IPS-18a (cell line): ENCODE measurements around the gene CAMK2B.

ENCODE experiments used
- H3K27ac ChIP-seq: one replicate; pipeline ENCODE4 v1.5.1; 2013; ENCODE audit warnings: low read length
- H3K27me3 ChIP-seq: one replicate; pipeline ENCODE4 v1.6.1; 2013; ENCODE audit warnings: mild to moderate bottlenecking, low read length; ENCODE audit not compliant: control insufficient read depth, insufficient read depth
- H3K36me3 ChIP-seq: one replicate; pipeline ENCODE4 v1.6.1; 2013; ENCODE audit warnings: low read depth, low read length; ENCODE audit not compliant: control insufficient read depth
- H3K4me1 ChIP-seq: one replicate; pipeline ENCODE4 v1.6.1; 2013; ENCODE audit warnings: low read depth, low read length; ENCODE audit not compliant: control insufficient read depth
- H3K4me3 ChIP-seq: one replicate; pipeline ENCODE4 v1.5.1; 2013; ENCODE audit warnings: low read length
- H3K9ac ChIP-seq: one replicate; pipeline ENCODE4 v1.6.1; 2013; ENCODE audit warnings: mild to moderate bottlenecking, low read length, moderate library complexity
- H3K9me3 ChIP-seq: one replicate; pipeline ENCODE4 v1.6.1; 2013; ENCODE audit warnings: low read depth, low read length; ENCODE audit not compliant: control insufficient read depth

Gene CAMK2B

DNA sequence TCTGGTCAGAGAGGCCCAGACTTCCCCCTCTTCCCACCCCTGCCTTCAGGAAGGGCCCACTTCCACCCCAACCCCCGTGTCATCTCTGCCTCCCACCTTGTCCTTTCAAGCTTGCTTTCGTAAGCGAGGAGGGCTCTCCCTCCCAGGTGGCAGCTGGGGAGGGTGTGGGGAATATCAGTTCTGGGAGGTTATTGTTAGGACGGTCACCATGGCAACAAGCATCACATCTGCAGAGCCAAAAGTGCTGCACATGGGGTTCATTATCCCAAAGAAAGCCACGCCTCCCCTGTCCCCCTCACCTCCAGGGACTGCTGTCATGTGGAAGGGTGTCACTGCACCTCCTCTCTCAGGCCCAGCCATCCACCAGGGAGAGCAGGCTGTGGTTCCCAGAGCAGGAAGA lies 2.6 kb upstream of the CAMK2B start:
- no peak overlapping the region for H3K9ac ChIP-seq
- H3K4me3 ChIP-seq = no peak overlapping the region
- H3K36me3 ChIP-seq = no peaks in the 10 kb centered on the region
- H3K9me3 ChIP-seq = no peaks in the 10 kb centered on the region
- peaks cover 44% of the 10 kb centered on the region for H3K27me3 ChIP-seq
- H3K4me1 ChIP-seq = no peaks in the 10 kb centered on the region
- no peak overlapping the region for H3K27ac ChIP-seq

DNA sequence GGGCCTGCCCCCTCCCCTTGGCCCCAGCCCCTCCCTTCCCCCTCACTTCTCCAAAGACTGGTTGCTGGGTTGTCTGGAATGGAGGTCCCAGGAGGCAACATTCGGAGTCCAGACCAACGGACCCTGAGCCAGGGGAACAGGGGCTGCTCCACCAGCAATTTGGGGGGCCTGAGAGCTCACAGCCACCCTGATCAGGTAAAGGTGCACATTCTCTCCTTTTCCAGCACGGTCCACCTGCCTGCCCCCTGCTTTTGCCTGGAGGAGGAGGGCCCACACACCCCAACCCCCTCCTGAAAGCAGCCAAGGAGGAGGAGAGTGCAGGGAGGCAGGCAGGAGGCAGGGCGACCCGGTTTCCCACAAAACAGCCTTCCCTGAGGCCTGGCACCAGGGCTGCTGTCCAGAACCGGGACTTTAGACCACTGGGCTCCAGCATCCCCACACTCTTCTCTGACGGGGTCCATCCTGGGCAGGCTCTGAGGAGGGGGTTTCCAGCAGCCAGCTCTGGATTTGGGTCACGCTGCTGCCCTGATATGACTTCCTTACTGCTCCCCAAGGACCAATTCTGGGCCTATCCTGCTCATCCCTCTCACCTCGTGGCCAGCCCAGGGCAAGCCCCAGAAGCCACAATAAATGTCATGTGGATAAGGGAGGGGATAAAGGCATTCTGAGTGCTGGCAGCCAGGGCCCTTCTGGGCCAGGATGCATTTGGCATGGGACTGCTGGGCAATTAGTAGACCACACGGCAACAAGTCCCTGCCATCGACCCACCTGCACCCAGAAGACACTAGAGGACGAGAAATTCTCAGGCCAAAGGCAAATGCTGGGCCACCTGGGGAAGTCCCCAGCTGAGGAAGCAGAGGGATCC lies 1.1 kb upstream of the CAMK2B start:
- no peak overlapping the region for H3K4me3 ChIP-seq

DNA sequence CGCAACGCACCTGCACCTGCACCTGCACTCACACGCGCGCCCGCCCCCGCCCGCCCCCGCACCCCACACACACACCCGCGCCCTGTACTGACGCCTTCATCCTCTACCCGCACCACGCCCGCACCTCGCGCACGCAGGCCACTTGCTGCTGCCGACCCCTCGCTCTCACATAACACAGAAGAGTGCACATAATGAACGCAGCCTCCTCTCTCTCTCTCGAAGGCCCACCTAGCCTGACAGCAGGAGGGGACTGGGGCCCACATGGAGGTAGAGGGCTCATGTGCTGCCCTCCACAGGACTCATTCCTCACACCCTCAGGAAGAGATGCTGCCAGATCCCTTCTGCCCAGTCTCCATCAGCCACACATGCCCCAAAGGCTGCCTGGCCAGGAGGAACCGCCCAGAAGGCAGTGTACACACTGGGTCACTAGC lies 432 bp upstream of the CAMK2B start:
- peaks cover 53% of the 10 kb centered on the region for H3K27me3 ChIP-seq
- H3K9ac ChIP-seq = no peak overlapping the region
- H3K36me3 ChIP-seq = no peaks in the 10 kb centered on the region
- H3K9me3 ChIP-seq = no peaks in the 10 kb centered on the region
- H3K4me1 ChIP-seq = no peaks in the 10 kb centered on the region
- no peak overlapping the region for H3K27ac ChIP-seq
- no peak overlapping the region for H3K4me3 ChIP-seq

More for the DNA sequence above, 1.1 kb upstream of the CAMK2B start:
- no peak overlapping the region for H3K27ac ChIP-seq
- H3K36me3 ChIP-seq = no peaks in the 10 kb centered on the region
- no peaks in the 10 kb centered on the region for H3K4me1 ChIP-seq
- peaks cover 53% of the 10 kb centered on the region for H3K27me3 ChIP-seq
- H3K9me3 ChIP-seq = no peaks in the 10 kb centered on the region
- H3K9ac ChIP-seq = no peak overlapping the region

DNA sequence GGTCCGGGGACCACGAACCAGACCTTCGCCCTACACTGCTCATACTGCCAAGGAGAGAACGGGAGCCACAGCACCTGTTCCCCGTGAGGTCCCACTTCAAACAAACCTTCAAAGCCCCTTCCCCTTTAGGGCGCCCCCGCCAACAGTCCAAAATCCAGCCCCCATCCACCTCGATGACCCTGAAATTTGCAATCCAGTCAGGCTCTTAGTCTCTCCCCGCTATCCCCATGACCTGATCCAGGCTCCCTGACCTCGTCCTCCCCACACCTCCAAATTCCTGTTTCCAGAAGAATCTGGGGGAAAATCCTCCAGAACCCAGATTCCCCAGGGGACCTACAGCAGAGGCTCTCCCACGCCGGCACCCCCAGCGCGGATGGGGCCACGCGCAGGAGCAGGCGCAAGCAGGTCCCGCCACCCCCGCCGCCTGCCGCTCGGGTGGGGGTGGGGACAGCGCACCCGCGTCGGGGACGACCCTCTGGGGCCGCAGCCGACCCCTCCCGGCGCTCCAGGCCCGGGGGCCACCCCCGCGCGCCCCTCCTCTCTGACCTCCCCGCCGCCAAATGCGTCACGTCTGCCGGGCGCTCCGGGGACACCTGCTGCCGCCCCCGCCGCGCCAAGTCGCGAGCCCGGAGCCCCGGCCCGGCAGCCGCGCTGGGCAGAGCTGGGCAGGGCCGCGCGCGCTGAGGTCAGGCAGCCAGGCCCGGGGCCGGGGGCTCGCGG lies 753 bp downstream of the CAMK2B start:
- Histone ChIP-seq H3K36me3 (no peaks in the 10 kb centered on the region), H3K9ac (no peak overlapping the region), H3K9me3 (no peaks in the 10 kb centered on the region), H3K27me3 (peaks cover 53% of the 10 kb centered on the region), H3K4me1 (no peaks in the 10 kb centered on the region), H3K27ac (no peak overlapping the region), H3K4me3 (peak overlapping the region; percentile 25)

DNA sequence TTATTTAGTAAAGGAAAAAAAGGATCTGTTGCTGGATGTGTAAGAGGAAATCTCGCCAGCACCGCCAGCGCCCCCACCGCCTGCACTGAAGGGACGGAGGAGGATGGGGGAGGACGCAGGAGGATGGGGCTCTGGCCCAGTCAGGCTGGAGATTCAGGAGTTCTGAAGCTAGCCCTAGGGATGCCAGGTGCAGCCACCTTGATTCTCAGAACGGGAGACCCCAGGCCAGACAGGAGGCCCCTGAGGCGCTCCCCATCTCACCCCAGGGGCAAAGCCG lies 1.3 kb downstream of the CAMK2B start:
- peak overlapping the region; percentile 25 for H3K4me3 ChIP-seq
- H3K27ac ChIP-seq = no peak overlapping the region
- no peaks in the 10 kb centered on the region for H3K9me3 ChIP-seq
- H3K27me3 ChIP-seq = peaks cover 53% of the 10 kb centered on the region
- H3K4me1 ChIP-seq = no peaks in the 10 kb centered on the region
- H3K36me3 ChIP-seq = no peaks in the 10 kb centered on the region
- no peak overlapping the region for H3K9ac ChIP-seq

DNA sequence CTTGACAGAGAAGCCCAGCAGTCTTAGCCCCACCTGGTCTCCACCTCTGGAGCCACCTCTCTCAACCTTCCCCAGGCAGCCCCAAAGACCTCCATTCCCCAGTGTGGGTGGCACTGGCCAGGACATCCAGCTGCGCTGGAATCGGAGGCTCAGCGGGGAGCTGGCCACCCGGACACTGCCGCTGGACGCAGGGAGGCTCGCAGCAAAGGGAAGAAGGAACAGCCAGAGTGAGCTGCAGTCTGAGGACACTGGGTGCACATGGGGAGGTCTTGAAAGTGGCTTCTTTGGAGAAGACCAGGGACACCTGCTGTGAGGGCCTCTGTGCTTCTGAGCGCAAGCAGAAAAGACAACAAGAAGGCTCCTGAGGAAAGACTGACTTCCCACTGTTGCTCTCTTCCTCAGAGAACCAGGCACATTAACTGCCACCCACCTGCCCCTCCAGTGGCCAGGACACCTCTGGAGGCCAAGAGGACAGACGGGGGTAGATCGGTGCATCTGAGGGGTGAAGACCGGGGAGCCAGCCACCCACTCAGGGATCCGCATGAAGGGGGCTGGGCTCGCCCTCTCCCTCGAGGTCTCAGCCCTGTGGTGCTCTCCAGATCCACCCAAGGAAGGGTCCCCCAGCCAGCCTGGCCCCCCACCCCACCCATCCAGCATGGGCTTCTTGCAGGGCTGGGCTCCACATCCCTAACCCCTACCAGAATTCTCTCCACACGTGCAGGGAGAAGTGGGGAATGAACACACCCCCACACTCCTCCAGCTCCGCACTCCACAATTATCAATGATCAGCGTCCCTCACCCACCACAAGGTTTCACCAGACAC lies 1.8 kb downstream of the CAMK2B start:
- H3K9me3 ChIP-seq = no peaks in the 10 kb centered on the region
- H3K27ac ChIP-seq = no peak overlapping the region
- no peaks in the 10 kb centered on the region for H3K4me1 ChIP-seq
- no peak overlapping the region for H3K9ac ChIP-seq
- H3K36me3 ChIP-seq = no peaks in the 10 kb centered on the region
- H3K4me3 ChIP-seq = no peak overlapping the region
- H3K27me3 ChIP-seq = peaks cover 53% of the 10 kb centered on the region

DNA sequence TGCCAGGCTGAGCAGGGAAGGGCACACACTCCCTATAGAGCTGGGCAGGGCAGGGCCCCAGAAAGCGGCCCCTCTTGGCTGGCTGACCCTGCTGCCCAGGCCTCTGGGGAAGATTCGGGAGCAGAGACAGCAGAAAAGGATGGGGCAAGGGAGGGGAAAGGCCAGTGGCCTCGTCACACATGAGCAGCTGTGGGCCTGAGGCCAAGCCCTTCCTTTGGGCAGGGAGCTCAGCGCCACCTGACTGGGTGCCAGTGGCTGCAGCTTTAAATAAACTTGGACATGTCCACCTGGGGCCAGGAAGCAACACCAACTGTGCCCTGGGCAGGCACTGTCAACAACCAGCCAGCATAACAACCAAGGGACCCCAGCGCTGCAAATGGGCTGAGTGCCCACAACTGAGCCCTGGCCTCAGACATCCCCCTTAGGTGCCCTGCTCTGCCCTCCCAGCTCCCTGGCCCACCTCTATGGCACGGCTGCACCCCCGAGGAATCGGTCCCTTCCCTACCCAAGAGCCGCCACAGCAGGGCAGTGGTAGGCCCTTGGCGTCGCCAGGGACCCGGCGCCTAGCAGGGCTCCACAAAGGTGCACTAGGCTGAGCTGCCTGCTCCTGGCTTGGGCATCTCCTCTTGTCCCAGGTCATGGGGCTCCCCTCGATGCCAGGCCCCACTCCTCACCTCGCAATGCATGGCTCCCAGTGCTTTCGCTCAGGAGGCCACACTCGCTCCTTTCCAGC lies 2.6 kb downstream of the CAMK2B start:
- Histone ChIP-seq H3K4me3 (no peak overlapping the region), H3K27ac (no peak overlapping the region), H3K27me3 (peaks cover 51% of the 10 kb centered on the region), H3K9me3 (no peaks in the 10 kb centered on the region), H3K36me3 (no peaks in the 10 kb centered on the region), H3K4me1 (no peaks in the 10 kb centered on the region), H3K9ac (no peak overlapping the region)

DNA sequence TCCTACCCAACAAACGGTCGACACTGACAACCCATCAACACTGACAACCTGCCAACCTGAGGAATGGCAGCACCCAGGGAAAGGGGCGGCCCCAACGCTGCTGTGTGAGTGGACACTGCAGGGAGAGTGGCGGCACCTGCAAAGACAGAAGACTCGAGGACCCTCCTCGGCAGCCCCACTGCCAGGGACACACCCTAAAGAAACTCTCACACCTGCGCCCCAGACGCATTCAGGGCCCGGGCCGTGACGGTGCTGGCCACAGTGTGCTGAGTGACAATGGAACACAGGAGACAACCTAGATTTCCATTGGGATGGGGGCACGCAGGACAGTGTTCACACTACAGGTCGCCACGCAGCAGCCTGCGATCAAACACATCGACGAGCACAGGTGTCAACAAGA lies 3.6 kb downstream of the CAMK2B start:
- Histone ChIP-seq H3K27me3 (peaks cover 41% of the 10 kb centered on the region), H3K9me3 (no peaks in the 10 kb centered on the region), H3K9ac (no peak overlapping the region), H3K4me3 (no peak overlapping the region), H3K36me3 (no peaks in the 10 kb centered on the region), H3K4me1 (no peaks in the 10 kb centered on the region), H3K27ac (no peak overlapping the region)

DNA sequence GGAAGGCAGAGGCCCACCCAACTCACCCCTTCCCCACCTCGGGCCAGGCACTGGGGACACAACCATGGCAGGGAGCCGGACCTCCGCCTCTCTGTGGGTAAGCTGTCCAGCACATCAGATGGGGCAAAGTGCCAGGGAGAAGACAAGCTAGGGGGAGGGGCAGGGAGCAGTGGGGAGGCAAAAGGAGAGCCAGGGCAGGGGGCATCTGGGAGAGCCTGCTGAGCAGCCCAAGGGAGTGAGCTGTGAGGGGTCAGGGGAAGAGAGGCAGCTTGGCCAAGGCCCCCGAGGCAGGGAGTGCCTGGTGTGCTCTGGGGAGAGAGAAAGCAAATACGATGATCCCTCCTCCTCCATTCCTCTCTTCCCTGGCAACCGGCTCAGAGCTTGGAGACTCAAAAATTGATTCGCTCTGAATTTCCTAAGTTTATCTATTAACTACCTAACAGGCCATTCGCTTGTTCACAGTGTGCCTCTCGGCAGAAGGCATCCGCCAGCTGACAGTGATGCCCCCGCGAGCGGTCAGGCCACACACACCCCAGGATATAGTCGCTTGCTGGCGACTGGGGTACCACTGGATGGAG lies 4.5 kb downstream of the CAMK2B start:
- H3K27ac ChIP-seq = no peak overlapping the region
- no peaks in the 10 kb centered on the region for H3K4me1 ChIP-seq
- H3K27me3 ChIP-seq = peaks cover 32% of the 10 kb centered on the region

DNA sequence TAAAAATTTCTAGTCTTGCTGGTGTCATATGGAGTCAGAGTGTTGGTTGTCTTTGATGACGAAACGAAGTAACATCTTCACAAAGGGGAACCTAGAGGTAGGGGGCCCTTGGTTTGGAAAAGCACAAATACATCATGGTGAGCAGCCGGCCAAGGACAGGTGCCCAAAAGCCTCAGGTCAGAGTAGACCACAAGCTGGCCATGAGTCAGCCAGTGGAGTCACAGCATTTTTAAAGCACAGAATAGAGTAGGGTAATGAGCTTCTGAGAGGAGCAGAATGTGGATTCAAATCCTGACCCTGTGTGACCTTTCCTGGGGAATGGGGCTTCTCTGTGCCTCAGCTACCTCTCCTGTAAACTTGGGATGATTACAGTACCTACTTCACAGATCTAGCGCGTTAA lies 5.3 kb downstream of the CAMK2B start:
- Histone ChIP-seq H3K4me1 (no peaks in the 10 kb centered on the region), H3K27ac (no peak overlapping the region), H3K36me3 (no peaks in the 10 kb centered on the region), H3K4me3 (no peak overlapping the region), H3K9me3 (no peaks in the 10 kb centered on the region), H3K27me3 (peaks cover 29% of the 10 kb centered on the region), H3K9ac (no peak overlapping the region)

More for the DNA sequence above, 4.5 kb downstream of the CAMK2B start:
- Histone ChIP-seq H3K9me3 (no peaks in the 10 kb centered on the region), H3K4me3 (no peak overlapping the region), H3K36me3 (no peaks in the 10 kb centered on the region), H3K9ac (no peak overlapping the region)

DNA sequence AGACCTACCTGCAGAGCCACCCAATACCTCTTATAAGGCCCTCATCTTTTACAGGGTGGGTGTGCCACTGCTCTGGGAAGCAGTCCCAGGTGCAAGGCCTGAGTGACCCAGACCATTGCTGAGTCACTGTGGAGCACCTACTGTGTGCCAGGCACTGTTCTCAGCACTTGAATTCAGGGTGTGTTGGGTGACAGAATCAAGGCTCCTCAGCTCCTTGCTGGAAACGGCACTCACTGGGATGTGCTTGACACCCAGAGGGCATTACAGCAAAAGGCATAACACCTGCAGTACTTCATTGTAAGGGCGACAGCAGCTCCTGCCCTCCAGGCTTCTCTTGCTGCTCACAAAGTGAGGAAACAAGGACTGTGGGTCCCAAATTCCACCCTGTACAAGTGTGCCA lies 7.1 kb downstream of the CAMK2B start:
- H3K27me3 ChIP-seq = peaks cover 13% of the 10 kb centered on the region
- H3K27ac ChIP-seq = no peak overlapping the region

More for the DNA sequence above, 7.1 kb downstream of the CAMK2B start:
- Histone ChIP-seq H3K36me3 (no peaks in the 10 kb centered on the region), H3K9ac (no peak overlapping the region), H3K4me1 (no peaks in the 10 kb centered on the region), H3K4me3 (no peak overlapping the region), H3K9me3 (no peaks in the 10 kb centered on the region)
